T-helper 1 cell (primary cell): Measurements from ENCODE around the gene MUL1.

Experiments
- DNase-seq, 5 donors: peaks; one replicate each; pipeline ENCODE4 v3.0.0-alpha.2; 2012 to 2020

Gene MUL1

DNA sequence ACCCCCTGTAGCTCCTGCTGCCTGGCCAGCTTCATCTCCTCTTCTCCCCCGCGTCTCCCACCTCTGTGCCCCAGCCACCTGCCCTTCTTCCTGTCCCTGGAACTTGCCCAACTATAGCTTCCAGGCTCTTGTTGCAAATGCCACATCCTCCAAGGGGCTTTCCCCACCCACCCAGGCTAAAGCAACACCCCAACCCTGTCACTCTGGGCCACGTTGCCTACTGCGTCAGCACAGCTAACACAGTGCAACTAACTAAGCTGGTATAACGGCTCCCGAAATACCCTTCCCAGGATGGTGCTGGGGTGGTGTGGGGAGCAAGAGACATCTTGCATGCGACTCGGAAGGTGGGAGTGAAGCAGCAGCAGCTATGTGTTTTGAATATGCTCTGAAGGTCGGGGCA lies 41.7 kb downstream of the MUL1 start:
- no peak for DNase-seq

DNA sequence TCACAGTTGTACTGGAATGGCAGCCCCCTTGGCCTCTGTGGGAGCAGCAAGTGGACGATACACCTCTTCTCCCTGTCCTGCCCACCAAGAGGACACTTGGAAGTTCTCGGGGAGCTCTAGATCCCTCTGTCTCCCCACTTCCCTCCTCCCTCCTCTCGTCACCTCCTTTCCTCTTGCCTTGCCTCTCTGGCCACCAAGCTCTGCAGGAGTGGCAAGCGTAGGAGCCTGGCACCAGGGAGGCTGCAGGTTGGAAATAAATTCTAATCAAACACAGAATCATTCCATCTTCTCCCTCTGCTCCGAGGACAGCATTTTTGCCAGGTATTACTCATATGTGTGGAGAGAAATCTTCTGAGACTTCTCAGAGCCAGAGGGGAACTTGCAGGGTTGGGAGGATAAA lies 42.8 kb downstream of the MUL1 start:
- no peak for DNase-seq

DNA sequence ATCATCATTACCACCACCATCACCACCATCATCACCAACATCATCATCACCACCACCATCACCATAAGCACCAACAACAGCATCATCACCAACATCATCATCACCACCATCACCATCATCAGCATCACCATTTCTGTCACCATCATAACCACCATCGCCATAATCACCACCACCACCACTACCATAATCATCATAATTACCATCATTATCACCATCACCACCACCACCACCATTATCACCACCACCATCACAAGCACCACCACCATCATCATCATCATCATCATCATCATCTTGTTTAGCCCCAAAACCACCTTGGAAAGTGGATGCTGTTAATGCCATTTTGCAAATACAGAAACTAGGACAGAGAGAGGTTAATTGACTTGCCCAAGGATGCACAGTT lies 44.4 kb downstream of the MUL1 start:
- DNase-seq = no peak

DNA sequence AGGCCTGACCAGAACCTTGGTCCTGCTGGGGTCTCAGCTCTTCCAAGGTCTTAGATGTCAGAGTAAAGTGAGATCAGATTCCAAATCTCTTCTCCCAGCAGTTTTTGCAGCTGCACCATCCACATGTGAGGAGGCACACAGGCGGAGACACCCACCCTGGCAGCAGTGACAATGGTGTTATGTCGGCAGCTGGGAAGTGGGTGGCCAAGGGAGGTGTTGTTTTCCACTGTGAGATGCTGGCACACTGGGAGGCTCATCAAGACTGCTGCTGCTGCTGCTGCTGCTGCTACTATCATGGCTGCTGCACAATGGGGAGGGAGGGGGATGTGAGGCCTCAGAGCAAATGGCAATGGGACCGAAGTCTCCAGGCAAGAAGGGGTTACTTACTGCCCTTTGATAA lies 45.6 kb downstream of the MUL1 start:
- no peak for DNase-seq

DNA sequence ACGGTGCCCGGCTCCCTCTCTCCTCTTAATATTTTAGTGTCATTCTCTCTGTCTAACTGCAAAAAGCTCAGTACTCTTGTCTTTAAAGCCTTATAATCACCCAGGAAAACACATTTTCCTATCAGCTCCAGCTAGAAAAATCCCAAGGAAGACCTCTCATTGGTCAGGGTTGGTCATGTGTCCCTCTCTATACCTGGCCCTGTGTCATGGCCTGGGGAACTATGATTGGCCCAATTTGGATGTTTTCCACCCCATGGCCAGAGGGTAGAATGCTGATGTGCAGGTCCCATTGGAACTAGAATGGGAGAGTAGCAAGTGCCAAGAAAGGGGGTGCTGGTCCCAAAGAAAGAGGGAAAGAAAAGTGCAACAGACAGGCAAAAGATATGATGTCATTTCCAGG lies 49.2 kb downstream of the MUL1 start:
- DNase-seq = no peak

DNA sequence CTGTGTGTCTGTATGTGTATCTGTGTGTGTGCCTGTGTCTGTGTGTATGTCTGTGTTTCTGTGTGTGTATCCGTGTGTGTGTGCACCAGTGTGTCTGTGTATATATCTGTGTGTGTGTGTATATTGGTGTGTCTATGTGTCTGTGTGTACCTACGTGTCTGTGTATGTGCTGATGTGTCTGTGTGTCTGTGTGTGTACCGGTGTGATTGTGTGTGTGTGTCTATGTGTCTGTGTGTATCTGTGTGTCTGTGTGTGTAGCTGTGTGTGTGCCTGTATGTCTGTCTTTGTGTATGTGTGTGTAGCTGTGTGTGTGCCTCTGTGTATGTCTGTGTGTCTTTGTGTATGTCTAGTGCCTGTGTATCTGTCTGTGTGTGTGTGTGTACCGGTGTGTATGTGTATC lies 53.9 kb downstream of the MUL1 start:
- DNase-seq = no peak

DNA sequence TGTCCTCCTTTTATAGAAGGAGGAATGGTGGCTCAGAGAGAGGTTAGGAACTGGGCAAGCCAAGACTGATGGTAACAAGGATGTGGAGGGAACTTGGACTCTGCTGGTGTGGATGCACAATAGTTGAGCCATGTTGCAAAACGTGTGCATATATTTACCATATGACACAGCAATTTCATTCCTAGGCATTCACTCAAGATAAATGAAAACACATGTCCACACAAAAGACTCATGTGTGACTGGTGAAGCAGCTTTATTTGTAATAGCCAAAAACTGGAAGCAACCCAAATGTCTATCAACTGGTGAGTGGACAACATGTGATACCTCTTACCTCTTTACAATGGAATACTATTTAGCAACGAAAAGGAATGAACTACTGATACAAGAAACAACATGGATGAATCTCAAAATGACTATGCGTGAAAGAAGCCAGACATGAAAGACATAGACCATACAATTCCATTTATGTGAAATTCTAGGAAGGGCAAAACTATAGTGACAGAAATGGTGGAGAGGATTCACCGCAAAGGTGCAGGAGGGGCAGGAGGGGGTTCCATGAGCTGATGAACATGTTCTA lies 58.1 kb downstream of the MUL1 start:
- no peak for DNase-seq
